Heart left ventricle (tissue), 16 donors: ENCODE results near the gene OR52E1. TPM values are rescaled to one million over a fixed set of nuclear protein-coding genes. Genes with fewer than 3 reads are reported as not detected.

Experiments
- ATAC-seq, 4 donors: fragments of 200-7000 bp; cut with Tn5 transposase; one replicate each; pipeline ENCODE4 v1.9.1; 2020 to 2022; ENCODE audit warnings: moderate library complexity in 4 of 4, mild to moderate bottlenecking in 3 of 4, moderate number of reproducible peaks in 1 of 4
- DNase-seq, 5 donors: peaks; one replicate each; pipeline ENCODE4 v3.0.0-alpha.2; 2020
- H3K27ac ChIP-seq, 12 donors: fragments of 200-600 bp; sonication (generic) in 4 of 12; one replicate each; pipeline versions ENCODE4 v1.5.0 to v1.8.0; 2016 to 2022; ENCODE audit warnings: mild to moderate bottlenecking in 2 of 12
- H3K27me3 ChIP-seq, 9 donors: fragments of 200-600 bp; sonication (generic) in 2 of 9; one replicate each; pipeline versions ENCODE4 v1.5.1 to v1.8.0; 2016 to 2022; ENCODE audit warnings: mild to moderate bottlenecking in 3 of 9
- H3K36me3 ChIP-seq, 9 donors: fragments of 200-600 bp; sonication (generic) in 2 of 9; one replicate each; pipeline versions ENCODE4 v1.5.0 to v1.8.0; 2018 to 2022; ENCODE audit warnings: mild to moderate bottlenecking in 2 of 9
- H3K4me1 ChIP-seq, 12 donors: fragments of 200-600 bp; sonication (generic) in 4 of 12; one replicate each; pipeline versions ENCODE4 v1.5.0 to v1.8.0; 2016 to 2022; ENCODE audit warnings: mild to moderate bottlenecking in 3 of 12
- H3K4me3 ChIP-seq, 12 donors: fragments of 200-600 bp; sonication (generic) in 4 of 12; one replicate each; pipeline versions ENCODE4 v1.5.0 to v1.8.0; 2017 to 2022; ENCODE audit warnings: mild to moderate bottlenecking in 9 of 12, moderate library complexity in 4 of 12
- H3K9me3 ChIP-seq, 12 donors: fragments of 200-600 bp; sonication (generic) in 4 of 12; one replicate each; pipeline versions ENCODE4 v1.5.0 to v1.8.0; 2016 to 2022; ENCODE audit warnings: mild to moderate bottlenecking in 1 of 12
- CTCF ChIP-seq, 12 donors: fragments of 200-600 bp; sonication (generic) in 4 of 12; IDR thresholded peaks; one replicate each; pipeline versions ENCODE4 v1.5.0 to v1.8.0; 2018 to 2022; ENCODE audit warnings: antibody characterized with exemption in 12 of 12, mild to moderate bottlenecking in 5 of 12
- POLR2A ChIP-seq, 2 donors: fragments of 450-650 bp; IDR thresholded peaks; one replicate each; pipeline ENCODE4 v1.6.1; 2017; ENCODE audit warnings: antibody characterized with exemption in 2 of 2, mild to moderate bottlenecking in 2 of 2, moderate library complexity in 2 of 2
- WGBS, 4 donors: extraction: QIAGEN DNeasy Blood & Tissue Kit in 2 of 4; methylation state at CpG; one replicate each; pipeline versions ENCODE4 v1.1.5 to v1.1.7; 2013 to 2018; 5-methylcytosine and 5-hydroxymethylcytosine counted together
- intact Hi-C, 10 donors: fragments of 100-400 bp; cut with DNase I; formaldehyde crosslinking; loops; one replicate each; pipeline versions ENCODE4 v1.11.1 to v1.14.2; 2022
- polyA plus RNA-seq, 2 donors: library from polyadenylated mRNA; stranded (reverse); fragments of 200-250 nt; gene quantifications; one replicate each; pipeline ENCODE4 v1.2.3, GENCODE V29; 2013
- total RNA-seq, 9 donors: library from RNA; depleted of rRNA in 2 of 9; stranded (reverse); fragments of >200 nt in 2 of 9; fragmentation: NEBNext Ultra II Directional in 3 of 9; extraction: Animal tissue kit (Norgen Biotek cat#: 25700) in 3 of 9; gene quantifications; one replicate each; pipeline versions ENCODE4 v1.1.0 to v1.2.4, GENCODE V29; 2016 to 2023
- donor health status: ischemic (EF 13 %, LVEDD 7.1; RV severe dilation, severe dysfunction).
- donor health status: healthy with polysubstance abuse.
- donor health status: DM: no; HTN: yes; CAD: no.
- donor health status: DM: no; HTN: no; CAD: no.
- donor health status: ischemic (EF 25% LVEDD 6.9; RV normal size, moderate dysfunction).
- donor health status: ischemic (EF 25% LVEDD 5.7; RV mildly dilated, moderate dysfunction).
- donor health status: healthy.
- donor health status: DM: yes; HTN: yes; CAD: no.
- donor health status: ischemic (EF 35%, LVEDD 5.7; RV mildly dilated, moderate dysfunction).
- donor health status: nonischemic (EF 11% LVEDD 7.7; RV severe dilation, severe dysfunction).
- donor health status: DM: yes; HTN: yes; CAD: no.
- donor health status: PGD.
- donor health status: ischemic (EF 29% LVEDD 5.4; RV normal size, mild dysfunction).
- donor health status: nonischemic (EF 23%, LVEDD 6.1; RV moderate dilation, normal function).

Gene OR52E1
- total and polyA plus RNA-seq, 11 donors = not detected

- intact Hi-C loops = no loop called here
- Histone ChIP-seq H3K9me3 (no peaks in the 10 kb centered on the region), H3K27ac (no peak overlapping the region), H3K27me3 (peaks cover 0 to 5% (median 0%) of the 10 kb centered on the region in 9 donors), H3K36me3 (no peaks in the 10 kb centered on the region), H3K4me1 (no peaks in the 10 kb centered on the region), H3K4me3 (no peak overlapping the region)
- DNase-seq (no peak), ATAC-seq (no peak)
- TF ChIP-seq CTCF (IDR thresholded peaks at IDR 0.05) = no peak
- TF ChIP-seq POLR2A (IDR thresholded peaks at IDR 0.05) = no peak
These were observed 33.7 kb downstream of the OR52E1 start for GRCh38 chr11:5103066-5103465.

- Histone ChIP-seq H3K4me1 (no peaks in the 10 kb centered on the region), H3K27me3 (peaks cover 0 to 5% (median 0%) of the 10 kb centered on the region in 9 donors), H3K9me3 (no peaks in the 10 kb centered on the region), H3K36me3 (no peaks in the 10 kb centered on the region), H3K4me3 (no peak overlapping the region), H3K27ac (no peak overlapping the region)
- no peak for DNase-seq
- WGBS, 4 donors = 44 to 59% (median 47%) methylated on average over 3 of the region's 3 CpGs
- ATAC-seq = no peak
- TF ChIP-seq CTCF (IDR thresholded peaks at IDR 0.05) (no peak), POLR2A (IDR thresholded peaks at IDR 0.05) (no peak)
- intact Hi-C loops = no loop called here
These were observed 37.9 kb downstream of the OR52E1 start for GRCh38 chr11:5107285-5107684.

GRCh38 chr11:5115339-5115738 is 46.0 kb downstream of the OR52E1 start:
- ATAC-seq = no peak
- no peak for TF ChIP-seq POLR2A (IDR thresholded peaks at IDR 0.05)
- TF ChIP-seq CTCF (IDR thresholded peaks at IDR 0.05) = no peak
- no peak for DNase-seq
- Histone ChIP-seq H3K36me3 (no peaks in the 10 kb centered on the region), H3K27me3 (peaks cover 0 to 4% (median 0%) of the 10 kb centered on the region in 9 donors), H3K4me3 (no peak overlapping the region), H3K27ac (no peak overlapping the region), H3K4me1 (no peaks in the 10 kb centered on the region), H3K9me3 (no peaks in the 10 kb centered on the region)
- WGBS, 4 donors = 56 to 69% (median 64%) methylated on average over 3 of the region's 3 CpGs
- intact Hi-C loops = no loop called here

- intact Hi-C loops = no loop called here
- no peaks in the 10 kb centered on the region for H3K4me1 ChIP-seq
- no peak overlapping the region for H3K4me3 ChIP-seq
- H3K9me3 ChIP-seq = no peaks in the 10 kb centered on the region
- ATAC-seq (no peak), DNase-seq (no peak)
- TF ChIP-seq POLR2A (IDR thresholded peaks at IDR 0.05) (no peak), CTCF (IDR thresholded peaks at IDR 0.05) (no peak)
- no peak overlapping the region for H3K27ac ChIP-seq
- peaks cover 0 to 4% (median 0%) of the 10 kb centered on the region in 9 donors for H3K27me3 ChIP-seq
- H3K36me3 ChIP-seq = no peaks in the 10 kb centered on the region
These were observed 48.2 kb downstream of the OR52E1 start for GRCh38 chr11:5117588-5117987.
